H1 (cell line): ENCODE measurements around the gene DEK. TPM values are rescaled to one million over a fixed set of nuclear protein-coding genes. Genes with fewer than 3 reads are reported as not detected.

ENCODE experiments used
- CBX5 ChIP-seq: fragments of 300-800, 300-1000 bp; sonication (generic); IDR thresholded peaks from 2 replicates; pipeline ENCODE4 v1.7.1; 2016; ENCODE audit warnings: antibody characterized with exemption, low read length, low read depth
- CBX8 ChIP-seq: fragments of 300-800, 300-1000 bp; sonication (generic); IDR thresholded peaks from 2 replicates; pipeline ENCODE4 v1.7.1; 2016; ENCODE audit warnings: low read depth, low read length, borderline replicate concordance
- CEBPB ChIP-seq: IDR thresholded peaks from 2 replicates; pipeline ENCODE4 v1.6.1; 2012; ENCODE audit warnings: low read depth, low read length
- CHD7 ChIP-seq: fragments of 300-600 bp; sonication (generic); IDR thresholded peaks from 2 replicates; pipeline ENCODE4 v1.7.1; 2012; ENCODE audit warnings: low read length, moderate library complexity, mild to moderate bottlenecking, inconsistent platforms; ENCODE audit not compliant: insufficient replicate concordance
- HDAC2 ChIP-seq, 2 experiments: fragments of 300-600 bp in 1 of 2; sonication (generic) in 1 of 2; IDR thresholded peaks; 2 replicates each; pipeline ENCODE4 v1.6.1; 2011 to 2012; ENCODE audit warnings: low read depth in 2 of 2, low read length in 2 of 2, mild to moderate bottlenecking in 2 of 2, moderate library complexity in 2 of 2, borderline replicate concordance in 1 of 2, inconsistent platforms in 1 of 2
- KDM1A ChIP-seq: fragments of 200-600, 300-600 bp; sonication (generic); IDR thresholded peaks from 2 replicates; pipeline ENCODE4 v1.7.1; 2016; ENCODE audit warnings: mild to moderate bottlenecking, low read length, borderline replicate concordance
- RBBP5 ChIP-seq: IDR thresholded peaks from 2 replicates; pipeline ENCODE4 v1.7.1; 2012; ENCODE audit warnings: low read depth, mild to moderate bottlenecking, inconsistent platforms, low read length, moderate library complexity, borderline replicate concordance
- TBP ChIP-seq: IDR thresholded peaks from 2 replicates; pipeline ENCODE4 v1.6.1; 2011; ENCODE audit warnings: low read depth, low read length, improper control_type of control experiment
- USF2 ChIP-seq: IDR thresholded peaks from 2 replicates; pipeline ENCODE4 v1.6.1; 2011; ENCODE audit warnings: low read length, improper control_type of control experiment
- polyA plus RNA-seq, 7 experiments: library from polyadenylated mRNA; depleted of rRNA in 3 of 7; stranded (reverse) in 5 of 7; unstranded in 2 of 7; fragments of >200 nt in 5 of 7; fragments of 200-250 nt in 2 of 7; gene quantifications; 1 replicate in 5 of 7; 2 replicates in 1 of 7; 4 replicates in 1 of 7; pipeline versions ENCODE4 v1.2.1 to v1.2.3, GENCODE V29; 2011 to 2013; ENCODE audit warnings: missing spikeins in 2 of 7, mixed read lengths in 2 of 7
- total RNA-seq: library from RNA; stranded (reverse); fragmentation: NEBNext Ultra II Directional; extraction: Animal tissue kit (Norgen Biotek cat#: 25700); gene quantifications from 2 replicates; pipeline ENCODE4 v1.2.1, GENCODE V29; 2021

DEK gene
- total and polyA plus RNA-seq, 2 of the 8 experiments (the other 6 are each of a cell fraction or from before 2014, with no cell fraction given), result 40.0 to 228 TPM

GRCh38 chr6:18276610-18277236, 12.4 kb upstream of the DEK start (continued):
- TF ChIP-seq CHD7 (no peak), CBX8 (no peak), RBBP5 (no peak), HDAC2 (IDR thresholded peaks at IDR 0.05; ENCODE audit: borderline replicate concordance in 1 of 2, low read depth in 2 of 2, low read length in 2 of 2) (no peak), USF2 (no peak), TBP (no peak), CBX5 (no peak), CEBPB (no peak), KDM1A (no peak)
